Skeletal muscle satellite cell (primary cell): ENCODE measurements around the gene ZNF436.
A peak's percentile ranks its signal among the peaks of the same experiment; 100 is the strongest.

Source experiments
- H3K27me3 ChIP-seq: 2 replicates; pipeline ENCODE4 v1.7.0; 2013; ENCODE audit warnings: low read length; ENCODE audit not compliant: control insufficient read depth, insufficient read depth
- H3K36me3 ChIP-seq: 2 replicates; pipeline ENCODE4 v1.7.0; 2013; ENCODE audit warnings: mild to moderate bottlenecking, control low read depth, low read length; ENCODE audit not compliant: insufficient read depth
- H3K4me1 ChIP-seq: 2 replicates; pipeline ENCODE4 v1.7.0; 2013; ENCODE audit warnings: low read length; ENCODE audit not compliant: control insufficient read depth, insufficient read depth
- H3K4me2 ChIP-seq: 2 replicates; pipeline ENCODE4 v1.7.0; 2013; ENCODE audit warnings: mild to moderate bottlenecking, low read length
- H3K4me3 ChIP-seq: 2 replicates; pipeline ENCODE4 v1.7.0; 2013; ENCODE audit warnings: low read length
- H3K9ac ChIP-seq: 2 replicates; pipeline ENCODE4 v1.7.0; 2013; ENCODE audit warnings: mild to moderate bottlenecking, low read depth, low read length, moderate library complexity
- H3K9me3 ChIP-seq: replicated peaks from 2 replicates; pipeline ENCODE4 v1.7.0; 2013; ENCODE audit warnings: mild to moderate bottlenecking, control low read depth, low read length

ZNF436 gene

GRCh38 chr1:23371987-23372880 lies 2.6 kb upstream of the ZNF436 start:
- Histone ChIP-seq H3K9me3 (no peaks in the 10 kb centered on the region), H3K4me1 (peaks cover 37% of the 10 kb centered on the region), H3K27me3 (no peaks in the 10 kb centered on the region), H3K36me3 (peaks cover 5% of the 10 kb centered on the region), H3K4me3 (no peak overlapping the region), H3K4me2 (no peak overlapping the region), H3K9ac (no peak overlapping the region)

- Histone ChIP-seq H3K36me3 (peaks cover 16% of the 10 kb centered on the region), H3K4me1 (peaks cover 34% of the 10 kb centered on the region), H3K9ac (peak overlapping the region; percentile 92), H3K4me3 (peak overlapping the region; percentile 85), H3K27me3 (no peaks in the 10 kb centered on the region), H3K4me2 (peak overlapping the region; percentile 96), H3K9me3 (no peaks in the 10 kb centered on the region)
Observed at GRCh38 chr1:23370709-23371584, 1.3 kb upstream of the ZNF436 start.

DNA sequence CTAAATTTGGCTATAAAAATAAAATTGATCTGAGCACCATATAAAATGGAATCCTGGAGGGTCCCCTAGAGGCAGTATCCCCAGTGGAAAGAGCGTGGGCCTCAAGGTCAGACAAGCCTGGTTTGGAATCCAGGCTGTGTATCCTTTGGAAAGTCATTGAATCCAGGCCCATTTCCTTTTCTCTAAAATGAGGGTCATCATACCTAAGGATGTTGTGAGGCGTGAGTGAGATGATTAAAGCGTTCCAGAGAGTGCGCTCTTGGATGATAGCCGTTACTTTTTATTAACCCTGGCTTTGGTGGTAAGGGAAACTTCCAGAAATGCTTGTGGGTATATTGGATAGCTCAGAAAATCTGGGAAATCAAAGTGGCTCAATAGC lies 683 bp upstream of the ZNF436 start:
- H3K9ac ChIP-seq: peak overlapping the region; percentile 92
- H3K36me3 ChIP-seq: peaks cover 17% of the 10 kb centered on the region
- no peaks in the 10 kb centered on the region for H3K9me3 ChIP-seq
- no peaks in the 10 kb centered on the region for H3K27me3 ChIP-seq
- H3K4me3 ChIP-seq: peak overlapping the region; percentile 85
- H3K4me2 ChIP-seq: peak overlapping the region; percentile 96
- peaks cover 34% of the 10 kb centered on the region for H3K4me1 ChIP-seq

GRCh38 chr1:23368562-23369334 lies 888 bp downstream of the ZNF436 start:
- H3K36me3 ChIP-seq: peaks cover 24% of the 10 kb centered on the region

GRCh38 chr1:23367791-23368561 lies 1.7 kb downstream of the ZNF436 start:
- H3K4me1 ChIP-seq: peaks cover 34% of the 10 kb centered on the region
- peaks cover 25% of the 10 kb centered on the region for H3K36me3 ChIP-seq

More at GRCh38 chr1:23368562-23369334, 888 bp downstream of the ZNF436 start:
- peak overlapping the region; percentile 85 for H3K4me3 ChIP-seq
- peak overlapping the region; percentile 92 for H3K9ac ChIP-seq
- H3K4me2 ChIP-seq: peak overlapping the region; percentile 96
- H3K9me3 ChIP-seq: no peaks in the 10 kb centered on the region
- H3K27me3 ChIP-seq: no peaks in the 10 kb centered on the region
- peaks cover 34% of the 10 kb centered on the region for H3K4me1 ChIP-seq

GRCh38 chr1:23367451-23367790 lies 2.2 kb downstream of the ZNF436 start:
- Histone ChIP-seq H3K9me3 (peaks cover 10% of the 10 kb centered on the region), H3K4me2 (peak overlapping the region; percentile 96), H3K9ac (peak overlapping the region; percentile 79), H3K4me1 (peaks cover 34% of the 10 kb centered on the region), H3K4me3 (peak overlapping the region; percentile 85), H3K27me3 (no peaks in the 10 kb centered on the region), H3K36me3 (peaks cover 31% of the 10 kb centered on the region)

More at GRCh38 chr1:23367791-23368561, 1.7 kb downstream of the ZNF436 start:
- Histone ChIP-seq H3K9me3 (peaks cover 5% of the 10 kb centered on the region), H3K4me2 (peak overlapping the region; percentile 96), H3K9ac (peak overlapping the region; percentile 92), H3K4me3 (peak overlapping the region; percentile 85), H3K27me3 (no peaks in the 10 kb centered on the region)

DNA sequence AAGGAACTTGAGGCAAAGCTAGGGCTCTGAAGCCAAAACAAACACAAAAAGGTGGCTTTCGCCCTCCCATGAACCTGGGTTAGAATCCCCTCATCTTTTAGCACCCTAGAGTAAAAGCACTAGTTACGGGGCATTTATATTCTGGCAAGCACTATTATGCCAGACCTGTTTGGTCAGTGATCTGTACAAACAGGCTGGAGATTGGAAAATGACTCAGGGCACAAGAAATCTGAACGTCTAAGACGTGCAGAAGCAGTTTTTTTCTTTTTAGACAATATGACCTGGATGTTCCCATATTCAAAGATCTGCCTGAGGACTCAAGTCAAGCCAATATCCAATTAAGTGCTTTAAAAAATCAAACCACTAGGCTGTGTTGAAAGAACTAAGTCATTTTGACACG lies 3.0 kb downstream of the ZNF436 start:
- H3K9ac ChIP-seq: no peak overlapping the region
- H3K9me3 ChIP-seq: peaks cover 19% of the 10 kb centered on the region
- H3K36me3 ChIP-seq: peaks cover 34% of the 10 kb centered on the region
- peak overlapping the region; percentile 96 for H3K4me2 ChIP-seq
- peaks cover 29% of the 10 kb centered on the region for H3K4me1 ChIP-seq
- peak overlapping the region; percentile 85 for H3K4me3 ChIP-seq
- H3K27me3 ChIP-seq: no peaks in the 10 kb centered on the region

DNA sequence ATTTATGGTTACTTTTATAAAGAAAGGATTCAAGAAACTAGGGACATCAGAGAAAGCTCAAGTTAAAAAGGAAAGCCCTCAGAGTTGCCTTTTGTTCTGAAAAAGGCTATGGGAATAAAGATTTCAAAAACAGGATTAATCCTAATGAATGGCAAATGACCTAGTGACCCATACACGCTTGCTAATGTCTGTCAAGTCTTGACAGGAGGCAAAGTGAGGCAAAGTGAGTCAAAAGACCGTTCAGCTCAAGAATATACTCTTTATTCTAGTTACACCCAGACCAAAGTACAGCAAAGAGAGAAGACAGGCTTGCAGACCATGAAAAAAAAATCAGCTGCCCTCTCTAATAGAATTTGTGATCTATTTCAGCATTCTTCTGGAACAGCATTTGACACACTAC lies 3.5 kb downstream of the ZNF436 start:
- Histone ChIP-seq H3K36me3 (peaks cover 38% of the 10 kb centered on the region), H3K9me3 (peaks cover 23% of the 10 kb centered on the region), H3K27me3 (no peaks in the 10 kb centered on the region), H3K4me1 (peaks cover 26% of the 10 kb centered on the region), H3K9ac (no peak overlapping the region), H3K4me2 (peak overlapping the region; percentile 96), H3K4me3 (no peak overlapping the region)

- Histone ChIP-seq H3K4me1 (peaks cover 6% of the 10 kb centered on the region), H3K9ac (no peak overlapping the region), H3K4me2 (no peak overlapping the region), H3K27me3 (no peaks in the 10 kb centered on the region), H3K9me3 (peaks cover 36% of the 10 kb centered on the region), H3K36me3 (peaks cover 60% of the 10 kb centered on the region), H3K4me3 (peak overlapping the region; percentile 17)
Observed at GRCh38 chr1:23362218-23362713, 7.4 kb downstream of the ZNF436 start.

- no peak overlapping the region for H3K4me2 ChIP-seq
- no peaks in the 10 kb centered on the region for H3K27me3 ChIP-seq
- peaks cover 41% of the 10 kb centered on the region for H3K36me3 ChIP-seq
- no peaks in the 10 kb centered on the region for H3K4me1 ChIP-seq
- no peak overlapping the region for H3K4me3 ChIP-seq
- H3K9ac ChIP-seq: no peak overlapping the region
- H3K9me3 ChIP-seq: peaks cover 34% of the 10 kb centered on the region
Observed at GRCh38 chr1:23358310-23358875, 11.2 kb downstream of the ZNF436 start.
